Choroid plexus epithelial cell (primary cell): ENCODE measurements around the gene ART3.
A peak's percentile ranks its signal among the peaks of the same experiment; 100 is the strongest.

Source experiments
- DNase-seq: peaks from one replicate; pipeline ENCODE4 v3.0.0-alpha.2; 2010; ENCODE audit warnings: low read depth
- H3K4me3 ChIP-seq: 2 replicates; pipeline ENCODE4 v1.5.1; 2011; ENCODE audit warnings: low read depth, mild to moderate bottlenecking, control low read depth, low read length, moderate library complexity
- CTCF ChIP-seq: conservative IDR thresholded peaks from 2 replicates; pipeline ENCODE4 v1.5.1; 2011; ENCODE audit warnings: low read depth, mild to moderate bottlenecking, control low read depth, inconsistent platforms, low read length, moderate library complexity

The ART3 gene

GRCh38 chr4:76060506-76060905 is 14.0 kb upstream of the ART3 start:
- no peak for DNase-seq
- H3K4me3 ChIP-seq, result no peak overlapping the region
- no peak for TF ChIP-seq CTCF

- no peak overlapping the region for H3K4me3 ChIP-seq
- no peak for TF ChIP-seq CTCF
- DNase-seq, result no peak
These were observed 13.1 kb upstream of the ART3 start for GRCh38 chr4:76061421-76061820.

GRCh38 chr4:76061982-76062381 is 12.5 kb upstream of the ART3 start:
- no peak overlapping the region for H3K4me3 ChIP-seq
- DNase-seq, result no peak
- TF ChIP-seq CTCF, result no peak

GRCh38 chr4:76066546-76066945 is 8.0 kb upstream of the ART3 start:
- no peak overlapping the region for H3K4me3 ChIP-seq
- no peak for DNase-seq
- TF ChIP-seq CTCF, result no peak

- peak; percentile 93 for TF ChIP-seq CTCF
- peak; percentile 87 for DNase-seq
- no peak overlapping the region for H3K4me3 ChIP-seq
These were observed 6.7 kb upstream of the ART3 start for GRCh38 chr4:76067652-76068286.

GRCh38 chr4:76072760-76073159 is 1.7 kb upstream of the ART3 start:
- H3K4me3 ChIP-seq, result no peak overlapping the region
- no peak for TF ChIP-seq CTCF
- no peak for DNase-seq

GRCh38 chr4:76074993-76075600 is 588 bp downstream of the ART3 start:
- DNase-seq, result no peak
- TF ChIP-seq CTCF, result no peak
- H3K4me3 ChIP-seq, result no peak overlapping the region
